GM18868 (cell line): ENCODE data around the gene TULP4.
A peak's percentile ranks its signal among the peaks of the same experiment; 100 is the strongest.

ENCODE experiments used
- ATAC-seq: cut with Tn5 transposase; IDR thresholded peaks from one replicate; pipeline ENCODE4 v1.9.1; 2021; ENCODE audit warnings: mild to moderate bottlenecking, moderate library complexity; ENCODE audit not compliant: unreplicated experiment

TULP4 gene

DNA sequence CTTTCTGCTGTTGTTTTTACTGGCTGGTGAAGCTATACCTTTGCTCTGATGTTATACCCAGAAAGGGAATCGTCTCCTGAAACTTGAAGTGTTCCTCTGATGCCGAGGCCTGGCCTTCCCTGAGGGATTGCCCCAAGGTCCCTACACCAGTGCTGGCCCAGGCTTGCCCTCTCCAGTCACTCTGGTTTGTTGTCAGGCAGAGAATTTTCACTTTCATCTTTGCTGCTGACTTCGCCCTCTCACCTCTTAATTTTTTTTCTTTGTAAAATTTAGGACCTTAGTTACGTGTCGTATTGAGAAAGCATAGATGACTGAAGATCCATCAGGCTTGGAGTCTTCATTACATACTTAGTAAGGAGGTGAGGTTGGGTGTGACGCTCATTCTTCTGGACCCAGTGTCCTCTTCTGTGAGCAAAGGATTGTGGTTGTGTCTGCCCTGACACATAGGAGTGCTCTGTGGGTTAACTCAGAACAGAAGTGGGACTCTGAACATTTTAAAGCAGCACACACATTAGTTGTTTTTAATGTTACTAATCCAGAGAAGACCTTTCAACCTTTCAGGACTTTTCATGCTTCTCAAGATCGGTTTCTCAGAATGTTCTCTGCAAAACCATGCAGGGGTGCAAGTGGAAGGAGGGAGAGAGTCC, 45.4 kb downstream of the TULP4 start:
- ATAC-seq, result peak; percentile 92

DNA sequence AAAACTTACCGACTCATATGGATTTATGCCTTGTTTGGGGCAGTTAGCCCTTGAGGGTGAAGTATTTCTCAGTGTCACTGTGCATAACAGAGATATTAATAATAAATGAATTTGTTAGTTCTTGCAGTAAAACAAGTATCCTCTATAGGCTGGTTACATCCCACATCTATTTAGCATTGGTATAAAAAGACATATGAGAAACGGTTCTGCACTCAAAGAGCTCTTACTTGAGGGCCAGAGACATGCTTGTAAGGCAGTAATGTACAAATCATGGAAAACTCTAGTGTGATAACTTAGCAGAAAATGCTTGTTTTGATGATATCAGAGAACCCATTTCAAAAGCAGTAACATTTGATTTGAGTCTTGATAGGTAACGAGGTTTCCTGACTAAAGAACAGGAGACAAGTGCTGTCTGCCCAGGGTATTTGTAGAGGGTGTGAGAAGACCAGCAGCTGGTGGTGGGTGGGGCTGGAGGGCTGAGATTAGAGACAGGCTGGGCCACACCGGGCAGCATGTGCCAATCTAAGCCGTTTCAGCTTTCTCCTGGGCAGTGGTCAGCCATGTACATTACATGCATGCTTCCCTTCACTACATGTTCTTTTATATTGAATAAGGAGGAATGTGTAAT, 46.3 kb downstream of the TULP4 start:
- ATAC-seq, result no peak

DNA sequence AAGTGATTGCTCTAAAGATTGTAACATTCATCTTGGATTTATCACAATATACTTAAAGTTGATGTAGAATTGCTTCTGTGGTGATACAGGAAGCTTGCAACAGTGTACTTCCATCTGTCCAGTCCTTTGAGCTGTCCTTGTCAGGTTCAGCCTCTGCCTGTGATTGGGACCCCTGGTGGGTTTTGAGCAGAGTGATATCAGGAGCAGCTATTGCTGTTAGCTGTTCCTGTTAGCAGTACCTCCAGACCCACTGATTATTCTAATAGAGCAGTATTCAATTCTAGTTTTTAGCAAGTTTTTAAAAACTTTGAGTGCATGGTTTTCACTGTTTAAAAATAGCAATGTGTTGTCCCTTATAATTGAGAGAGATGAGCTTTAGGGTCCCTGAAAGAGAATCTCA, 48.8 kb downstream of the TULP4 start:
- no peak for ATAC-seq

DNA sequence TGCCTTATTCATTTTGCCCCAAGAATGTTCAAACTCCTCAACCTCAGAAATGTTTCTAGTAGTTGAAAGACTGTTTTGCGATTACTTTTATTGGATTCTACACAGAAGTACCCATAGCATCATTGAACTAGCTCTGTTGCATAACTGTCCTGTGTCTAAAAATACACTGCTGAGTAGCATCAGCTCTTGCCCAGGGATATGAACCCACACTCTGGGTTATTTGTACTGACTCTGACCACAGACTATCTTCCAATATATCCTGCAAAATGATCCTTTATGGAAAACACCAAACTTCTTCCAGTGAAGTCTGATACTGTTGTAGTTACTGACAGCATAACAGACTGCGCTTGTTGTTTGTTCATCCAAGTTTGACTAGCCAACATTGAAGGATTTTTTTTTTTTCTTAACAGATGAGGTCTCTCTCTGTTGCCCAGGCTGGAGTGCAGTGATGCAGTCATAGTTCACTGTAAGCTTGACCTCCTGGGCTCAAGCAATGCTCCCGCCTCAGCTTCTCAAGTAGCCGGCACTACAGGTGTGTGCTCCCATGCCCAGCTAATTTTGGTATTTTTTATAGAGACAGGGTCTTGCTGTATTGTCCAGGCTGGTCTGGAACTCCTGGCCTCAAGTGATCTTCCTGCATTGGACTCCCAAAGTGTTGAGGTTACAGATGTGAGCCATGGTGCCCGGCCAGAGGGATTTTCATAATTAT, 49.9 kb downstream of the TULP4 start:
- no peak for ATAC-seq

DNA sequence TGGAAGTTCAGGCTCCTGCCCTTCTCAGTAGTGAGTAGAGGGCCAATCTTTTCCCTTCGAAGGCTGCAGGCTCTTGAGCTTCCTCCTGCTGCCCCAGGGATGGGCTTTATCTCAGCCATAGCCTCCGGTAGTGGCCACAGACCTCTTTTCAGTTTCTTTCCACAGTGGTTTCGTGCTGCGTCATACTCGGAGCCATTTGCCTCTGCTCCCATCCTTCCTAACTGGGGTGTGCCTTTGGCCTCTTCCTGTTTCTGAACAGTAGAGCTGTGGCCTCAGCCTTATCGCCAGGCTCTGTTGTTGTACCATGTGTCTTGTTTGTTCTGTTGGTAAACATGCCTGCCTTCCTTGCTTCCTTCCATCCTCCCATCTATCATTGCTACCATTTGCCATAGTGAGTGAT, 54.1 kb downstream of the TULP4 start:
- no peak for ATAC-seq

DNA sequence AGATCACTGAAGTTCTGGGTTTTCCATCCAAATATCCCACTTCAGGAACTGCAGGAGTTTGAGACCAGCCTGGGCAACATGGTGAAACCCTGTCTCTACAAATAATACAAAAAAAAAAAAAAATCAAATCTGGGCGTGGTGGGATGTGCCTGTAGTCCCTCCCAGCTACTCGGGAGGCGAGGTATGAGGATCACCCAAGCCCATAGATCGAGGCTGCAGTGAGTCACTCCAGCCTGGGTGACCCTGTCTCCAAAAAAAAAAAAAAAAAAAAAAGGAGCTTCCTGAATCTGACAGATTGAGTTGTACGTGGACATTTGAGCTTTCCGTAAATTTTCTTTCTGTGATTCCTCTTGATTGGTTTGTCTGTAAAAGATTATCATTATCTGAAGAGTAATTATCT, 55.6 kb downstream of the TULP4 start:
- no peak for ATAC-seq

DNA sequence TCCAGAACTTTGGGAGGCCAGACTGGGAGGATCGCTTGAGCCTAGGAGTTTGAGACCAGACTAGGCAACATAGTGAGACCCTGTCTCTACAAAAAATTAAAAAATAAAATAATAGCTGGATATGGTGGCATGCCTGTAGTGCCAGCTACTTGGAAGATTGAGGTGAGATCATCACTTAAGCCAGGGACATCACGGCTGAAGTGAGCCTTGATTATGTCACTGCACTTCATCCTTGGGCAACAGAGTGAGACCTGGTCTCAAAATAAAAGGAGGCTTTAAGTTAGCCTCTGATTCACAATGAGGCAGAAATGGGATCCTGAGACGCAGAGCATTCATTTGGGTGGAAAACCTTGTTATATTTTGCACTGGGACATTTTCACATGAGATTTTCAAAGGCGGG, 57.0 kb downstream of the TULP4 start:
- no peak for ATAC-seq

DNA sequence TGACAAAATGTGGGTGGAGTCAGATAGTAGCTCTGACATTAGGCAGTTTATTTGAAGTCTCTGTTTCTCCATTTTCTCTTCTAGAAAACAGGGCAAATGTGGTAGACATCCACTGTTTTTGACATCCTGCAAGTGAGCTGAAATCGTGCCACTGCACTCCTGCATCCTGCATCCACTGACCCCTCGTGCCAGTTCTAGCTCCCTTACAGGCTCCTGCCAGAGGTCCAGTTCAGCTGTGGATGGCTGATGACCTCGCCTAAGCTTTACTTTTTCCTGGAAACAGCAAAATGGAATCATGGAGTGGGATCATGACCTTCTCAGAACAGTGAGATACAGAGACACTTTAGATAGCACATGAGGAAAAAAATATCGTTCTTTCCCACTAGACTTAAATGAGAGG, 58.5 kb downstream of the TULP4 start:
- no peak for ATAC-seq

DNA sequence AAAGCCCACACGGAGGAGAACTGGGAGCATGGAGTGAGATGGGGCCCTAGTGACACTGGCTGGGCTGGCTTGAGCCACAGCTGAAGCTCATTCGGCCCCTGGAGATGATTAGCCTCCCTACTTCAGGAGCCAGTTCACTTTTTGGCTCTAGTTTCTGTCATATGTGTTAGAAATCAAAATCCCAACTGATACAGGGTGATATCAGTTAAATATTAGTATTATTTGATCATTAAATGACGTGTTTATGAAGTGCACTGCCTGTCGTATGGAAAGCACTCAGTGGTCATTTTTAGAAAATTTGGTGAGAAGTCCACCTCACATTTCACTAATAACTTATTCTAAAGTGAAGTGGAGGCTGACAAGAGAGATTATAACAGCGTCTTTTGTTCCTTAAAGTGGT, 59.0 kb downstream of the TULP4 start:
- no peak for ATAC-seq

DNA sequence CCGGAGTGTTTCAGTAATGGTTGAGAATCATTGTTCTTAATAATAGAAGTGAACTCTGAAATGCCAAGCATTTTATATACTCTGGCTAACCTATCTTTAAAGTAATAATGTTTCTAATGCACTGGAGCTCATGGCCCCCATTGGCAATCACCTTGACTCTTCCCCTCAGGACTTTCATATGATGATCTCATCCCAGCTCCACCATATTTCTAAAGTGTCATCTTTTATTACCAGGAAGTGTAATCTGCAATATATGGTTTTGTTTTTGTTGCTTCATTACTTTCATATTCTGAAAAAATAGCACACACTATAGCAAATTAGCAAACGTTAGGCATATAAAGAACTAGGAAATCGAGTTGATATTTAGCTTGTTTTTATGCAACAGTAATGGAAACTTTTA, 60.3 kb downstream of the TULP4 start:
- no peak for ATAC-seq

DNA sequence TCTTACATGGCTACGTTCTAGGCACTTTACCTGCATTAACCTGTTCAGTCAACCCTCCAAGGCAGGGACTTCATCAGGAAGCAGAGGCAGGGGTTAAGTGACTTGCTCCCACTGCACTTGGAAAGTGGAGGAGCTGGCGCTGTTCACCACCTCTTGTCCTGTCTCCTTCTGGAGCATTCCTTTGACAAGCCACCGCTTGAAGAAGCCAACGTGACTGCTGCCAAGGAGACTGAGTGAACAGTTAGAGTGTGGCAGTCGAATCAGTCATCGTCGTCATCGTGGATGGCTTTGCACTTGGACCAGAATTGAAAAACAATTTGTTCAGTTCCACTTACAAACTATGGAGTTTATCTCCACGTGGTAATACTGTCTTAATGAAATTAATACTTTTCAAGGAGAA, 60.9 kb downstream of the TULP4 start:
- no peak for ATAC-seq

DNA sequence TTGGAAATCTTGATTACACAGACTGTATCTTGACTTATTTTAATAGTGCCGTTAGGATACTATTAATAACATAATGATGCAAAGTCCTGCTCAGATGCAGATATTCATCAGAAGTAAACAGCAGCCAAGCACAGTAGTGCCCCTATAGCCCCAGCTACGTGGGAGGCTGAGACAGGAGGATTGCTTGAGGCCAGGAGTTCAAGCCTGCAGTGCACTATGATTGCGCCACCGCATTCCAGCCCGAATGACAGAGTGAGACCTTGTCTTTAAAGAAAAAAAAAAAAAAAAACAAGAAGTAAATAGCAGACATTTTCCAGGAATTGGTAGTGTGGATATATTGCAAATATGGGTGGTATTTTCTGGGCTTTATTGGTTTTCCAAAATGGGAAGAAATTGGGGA, 61.8 kb downstream of the TULP4 start:
- ATAC-seq, result no peak

DNA sequence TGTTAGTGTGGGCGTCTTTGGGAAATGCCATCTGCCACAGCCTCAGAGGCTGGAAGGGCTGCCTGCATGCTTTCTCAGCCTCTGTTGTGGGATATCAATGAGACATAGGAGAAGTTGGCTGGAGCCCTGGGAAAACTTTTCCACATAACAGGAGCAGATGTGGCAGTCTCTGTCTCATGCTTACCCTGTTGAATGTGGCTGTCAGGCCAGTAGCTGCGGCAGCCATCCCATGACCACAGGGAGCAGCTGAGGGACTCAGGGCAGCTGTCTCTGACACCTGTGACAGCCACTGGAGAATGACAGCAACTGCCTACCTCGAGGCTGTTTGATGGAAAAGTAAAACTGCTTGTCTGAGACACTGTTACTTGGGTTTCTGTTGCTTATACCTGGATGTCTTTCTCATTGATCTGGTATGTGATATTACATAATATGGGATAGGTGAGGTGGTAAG, 64.4 kb downstream of the TULP4 start:
- ATAC-seq, result no peak

DNA sequence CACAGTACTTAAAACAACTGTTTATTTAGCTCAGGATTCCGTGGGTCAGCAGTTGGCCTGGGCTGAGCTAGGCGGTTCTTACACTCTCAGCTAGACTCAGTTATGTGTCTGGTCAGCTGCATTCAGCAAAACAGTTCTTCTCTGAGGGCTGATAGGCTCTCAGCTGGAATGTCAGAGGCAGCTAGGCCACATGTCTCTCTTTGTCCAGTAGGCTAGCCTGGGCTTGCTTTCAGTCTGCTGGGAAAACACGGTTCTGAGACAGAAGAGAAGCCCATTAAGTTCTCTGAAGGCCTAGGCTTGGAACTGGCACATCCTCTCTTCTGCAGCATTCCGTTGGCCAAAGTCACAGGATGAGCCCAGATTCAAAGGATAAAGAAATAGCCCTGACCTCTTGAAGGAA, 65.6 kb downstream of the TULP4 start:
- no peak for ATAC-seq

DNA sequence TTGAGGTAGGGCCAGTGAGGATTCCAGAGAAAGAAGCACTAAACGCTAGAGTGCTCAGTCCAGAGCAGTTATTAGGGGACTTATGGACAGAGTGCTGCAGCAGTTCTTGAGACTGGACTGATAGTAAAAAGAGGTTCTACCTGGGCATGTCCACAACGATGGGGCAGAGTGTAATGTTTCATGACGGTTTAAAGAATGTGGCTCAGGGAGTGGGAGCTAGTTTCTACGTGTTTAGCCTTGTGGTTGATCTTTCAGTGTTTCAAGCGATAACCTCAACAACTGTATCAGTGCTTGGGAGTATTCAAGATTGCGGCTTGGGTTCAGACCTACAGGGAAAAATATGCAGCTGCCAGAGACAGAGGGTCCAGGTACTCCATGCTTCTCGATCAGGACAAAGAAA, 67.1 kb downstream of the TULP4 start:
- ATAC-seq, result no peak

DNA sequence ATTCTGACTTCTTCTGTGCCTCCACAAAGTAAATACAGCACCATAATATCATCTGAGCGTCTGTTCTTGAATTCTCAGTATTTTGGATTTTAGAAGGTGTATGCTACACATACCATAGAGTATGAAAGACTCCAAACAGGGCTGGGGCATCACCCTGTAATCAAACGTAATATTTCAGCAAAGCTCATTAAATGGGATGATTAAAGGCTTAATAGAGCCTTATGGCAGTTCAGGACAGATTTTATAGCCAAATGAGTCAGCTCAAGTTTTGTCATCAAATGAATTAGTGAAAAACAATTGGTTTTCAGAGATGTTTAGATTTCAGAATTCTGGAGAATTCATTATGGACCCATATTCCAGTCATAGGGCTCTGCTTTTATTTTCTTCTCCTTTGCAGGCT, 68.9 kb downstream of the TULP4 start:
- no peak for ATAC-seq

DNA sequence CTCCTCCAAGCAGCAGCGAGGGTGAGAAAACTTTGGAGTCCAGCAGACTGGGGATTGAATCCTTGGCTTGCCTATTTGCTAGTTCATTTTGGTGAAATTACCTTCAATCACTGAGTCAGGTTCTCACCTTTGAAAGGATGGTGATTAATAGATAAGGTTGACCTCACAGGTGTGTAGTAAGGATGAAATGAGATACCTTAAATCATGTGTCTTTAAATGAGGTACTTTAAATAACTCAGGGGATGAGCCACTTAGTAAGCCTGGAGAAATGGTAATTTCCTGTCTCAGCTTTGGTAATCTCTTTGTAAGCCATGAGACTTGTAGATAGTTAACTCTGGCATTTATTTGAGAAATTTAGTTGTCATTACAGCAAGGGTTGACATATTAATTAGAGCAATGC, 70.2 kb downstream of the TULP4 start:
- no peak for ATAC-seq

DNA sequence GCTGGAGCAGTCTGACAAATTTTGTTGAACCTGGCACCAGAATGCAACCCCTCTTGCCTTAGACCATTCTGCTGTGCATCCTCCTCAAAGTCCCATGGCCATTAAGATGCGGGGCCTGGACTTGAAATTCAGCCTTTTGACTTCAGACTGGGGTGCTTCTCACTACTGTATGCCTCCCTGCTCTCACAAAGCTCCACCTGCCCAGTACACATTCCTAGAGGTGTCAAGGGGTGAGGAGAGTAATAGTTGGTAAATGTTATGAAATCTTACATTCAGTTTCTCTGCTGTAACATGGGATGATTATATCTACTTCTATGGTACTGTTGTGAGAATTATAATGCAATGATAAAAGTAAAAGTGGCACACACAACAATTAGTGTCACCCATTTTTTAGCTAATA, 70.8 kb downstream of the TULP4 start:
- ATAC-seq, result no peak

DNA sequence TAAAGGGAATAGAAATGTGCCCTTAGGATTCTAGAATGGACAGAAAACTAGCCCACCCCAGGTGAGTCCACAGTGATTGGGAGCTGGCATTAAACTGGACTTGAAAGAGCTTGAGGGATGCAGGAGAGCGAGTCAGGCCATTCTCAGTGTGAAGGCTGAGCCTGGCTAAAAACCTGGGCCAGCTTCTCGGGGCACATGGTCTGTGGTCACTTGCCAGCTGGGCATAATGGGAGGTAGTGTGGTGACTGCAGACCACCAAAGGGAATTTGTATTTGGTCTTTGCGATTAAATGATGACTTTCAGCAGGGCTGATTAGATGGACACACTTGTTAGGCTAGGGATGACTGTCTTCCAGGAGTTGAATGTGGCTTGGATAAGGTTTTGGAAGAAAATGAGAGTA, 71.3 kb downstream of the TULP4 start:
- ATAC-seq, result no peak

DNA sequence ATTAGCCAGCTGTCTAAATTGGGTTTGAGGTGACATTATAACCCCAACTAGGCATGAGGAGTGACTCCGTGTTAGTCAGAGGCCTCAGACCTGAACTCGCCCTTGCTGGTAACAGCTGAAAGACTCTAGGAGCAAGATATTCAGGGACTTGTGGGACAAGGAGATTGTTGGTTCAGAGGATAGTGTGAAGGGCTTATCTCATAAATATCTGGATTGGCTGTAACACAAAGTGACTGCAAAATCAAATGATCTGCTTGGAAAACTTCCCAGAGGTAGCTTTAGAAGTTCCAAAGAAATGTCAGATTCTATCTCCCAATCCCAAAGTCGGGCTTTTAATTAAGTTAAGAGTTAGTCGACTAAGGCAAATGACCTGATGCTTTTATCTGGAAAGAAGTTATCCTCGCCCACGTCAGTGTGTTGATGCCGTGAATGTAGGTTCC, 72.4 kb downstream of the TULP4 start:
- no peak for ATAC-seq

DNA sequence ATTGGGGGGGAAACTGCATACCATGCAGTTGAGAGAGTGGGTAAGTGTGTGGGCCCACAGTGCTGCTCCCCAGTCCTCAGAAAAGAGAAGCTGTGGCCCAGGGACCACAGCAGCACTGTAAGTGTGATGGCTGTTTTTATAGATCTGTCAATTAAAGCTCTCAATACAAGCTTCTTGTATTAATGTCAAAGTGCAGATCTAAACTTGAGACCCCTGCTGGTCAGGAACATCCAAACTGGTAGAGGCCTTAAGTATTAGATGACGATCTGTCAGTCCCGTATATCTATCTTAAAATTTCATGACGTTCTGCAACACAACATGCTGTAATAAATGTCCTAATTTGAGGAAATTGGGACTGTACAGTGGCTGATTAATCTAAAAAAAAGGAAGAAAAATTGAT, 74.8 kb downstream of the TULP4 start:
- no peak for ATAC-seq

DNA sequence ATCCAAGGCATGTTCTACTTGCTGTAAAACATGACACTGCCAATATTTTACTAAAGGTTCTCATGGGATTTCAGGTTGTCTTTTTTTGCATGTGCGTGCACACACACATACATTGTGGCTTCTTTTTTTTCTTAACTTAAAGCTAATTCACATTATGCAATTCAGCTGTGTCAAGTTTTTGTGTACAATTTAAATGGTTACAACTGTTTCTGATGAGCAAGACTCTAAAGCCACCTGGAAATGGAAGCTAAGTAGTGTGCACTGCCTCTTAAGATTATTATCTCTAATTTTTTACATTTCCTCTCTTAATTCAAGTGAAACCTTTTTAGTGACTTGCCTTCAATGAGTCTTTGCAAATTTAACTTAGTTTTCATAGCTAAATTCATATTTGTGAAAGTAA, 75.3 kb downstream of the TULP4 start:
- ATAC-seq, result no peak
